Ishikawa (cell line): ENCODE data around the gene PAEP.

Source experiments
- CEBPB ChIP-seq: IDR thresholded peaks from 2 replicates; pipeline ENCODE4 v1.6.1; 2012
- CREB1 ChIP-seq: IDR thresholded peaks from 2 replicates; pipeline ENCODE4 v1.6.1; 2012; ENCODE audit warnings: low read depth
- EGR1 ChIP-seq: IDR thresholded peaks from 2 replicates; pipeline ENCODE4 v1.6.1; 2012
- EP300 ChIP-seq: IDR thresholded peaks from 2 replicates; pipeline ENCODE4 v1.6.1; 2012; ENCODE audit warnings: borderline replicate concordance
- FOXM1 ChIP-seq: IDR thresholded peaks from 2 replicates; pipeline ENCODE4 v1.6.1; 2012; ENCODE audit warnings: low read depth, borderline replicate concordance
- NFIC ChIP-seq: IDR thresholded peaks from 2 replicates; pipeline ENCODE4 v1.6.1; 2012
- RAD21 ChIP-seq: IDR thresholded peaks from 2 replicates; pipeline ENCODE4 v1.6.1; 2012; ENCODE audit warnings: low read depth
- TAF1 ChIP-seq: IDR thresholded peaks from 2 replicates; pipeline ENCODE4 v1.6.1; 2012; ENCODE audit warnings: low read depth, mild to moderate bottlenecking
- TCF12 ChIP-seq: IDR thresholded peaks from 2 replicates; pipeline ENCODE4 v1.6.1; 2012; ENCODE audit warnings: low read depth
- TEAD4 ChIP-seq: IDR thresholded peaks from 2 replicates; pipeline ENCODE4 v1.6.1; 2012
- YY1 ChIP-seq: IDR thresholded peaks from 2 replicates; pipeline ENCODE4 v1.6.1; 2012; ENCODE audit warnings: low read depth
- ZBTB7A ChIP-seq: IDR thresholded peaks from 2 replicates; pipeline ENCODE4 v1.6.1; 2012; ENCODE audit warnings: low read depth
- TF ChIP-seq, protein P1 (sequence below): IDR thresholded peaks from 2 replicates; pipeline ENCODE4 v1.6.1; 2012; ENCODE audit warnings: low read depth, mild to moderate bottlenecking
- TF ChIP-seq, protein P2 (sequence below): IDR thresholded peaks from 2 replicates; pipeline ENCODE4 v1.6.1; 2012
- TF ChIP-seq, protein P3 (sequence below): IDR thresholded peaks from 2 replicates; pipeline ENCODE4 v1.6.1; 2012

PAEP gene

DNA sequence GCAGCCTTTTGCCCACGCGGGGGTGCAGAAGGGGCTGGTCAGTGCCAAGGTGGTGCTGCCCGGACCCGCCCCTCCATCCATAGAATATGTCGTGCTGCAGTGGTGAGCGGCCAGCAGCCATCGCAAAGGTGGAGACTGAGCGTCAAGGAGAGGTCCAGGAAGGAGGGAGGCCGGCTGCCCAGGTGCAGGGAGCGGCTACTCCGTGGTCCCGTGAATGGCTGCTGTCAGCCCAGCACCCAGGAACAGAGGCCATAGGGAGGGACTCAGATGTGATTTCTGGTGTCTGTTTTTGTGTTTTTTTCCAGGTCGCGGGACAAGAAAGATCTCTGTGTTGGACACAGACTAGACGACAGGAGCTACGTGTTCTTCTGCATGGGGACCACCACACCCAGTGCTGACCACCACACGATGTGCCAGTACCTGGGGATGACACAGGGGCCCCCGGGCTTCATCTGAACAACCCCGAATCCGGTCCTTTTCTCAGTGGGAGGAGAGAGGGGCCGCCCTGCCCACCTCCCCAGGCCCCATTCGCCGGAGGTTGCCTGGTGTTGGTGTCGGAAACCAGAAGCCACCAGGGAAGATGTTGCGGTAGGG is 29.0 kb downstream of the PAEP start:
- TF ChIP-seq EP300 (no peak), EGR1 (no peak), TAF1 (no peak), CEBPB (no peak), YY1 (no peak), NFIC (no peak), RAD21 (no peak), TEAD4 (no peak), FOXM1 (no peak), TCF12 (no peak), ZBTB7A (no peak), CREB1 (no peak)
- TF ChIP-seq, protein P1, sequence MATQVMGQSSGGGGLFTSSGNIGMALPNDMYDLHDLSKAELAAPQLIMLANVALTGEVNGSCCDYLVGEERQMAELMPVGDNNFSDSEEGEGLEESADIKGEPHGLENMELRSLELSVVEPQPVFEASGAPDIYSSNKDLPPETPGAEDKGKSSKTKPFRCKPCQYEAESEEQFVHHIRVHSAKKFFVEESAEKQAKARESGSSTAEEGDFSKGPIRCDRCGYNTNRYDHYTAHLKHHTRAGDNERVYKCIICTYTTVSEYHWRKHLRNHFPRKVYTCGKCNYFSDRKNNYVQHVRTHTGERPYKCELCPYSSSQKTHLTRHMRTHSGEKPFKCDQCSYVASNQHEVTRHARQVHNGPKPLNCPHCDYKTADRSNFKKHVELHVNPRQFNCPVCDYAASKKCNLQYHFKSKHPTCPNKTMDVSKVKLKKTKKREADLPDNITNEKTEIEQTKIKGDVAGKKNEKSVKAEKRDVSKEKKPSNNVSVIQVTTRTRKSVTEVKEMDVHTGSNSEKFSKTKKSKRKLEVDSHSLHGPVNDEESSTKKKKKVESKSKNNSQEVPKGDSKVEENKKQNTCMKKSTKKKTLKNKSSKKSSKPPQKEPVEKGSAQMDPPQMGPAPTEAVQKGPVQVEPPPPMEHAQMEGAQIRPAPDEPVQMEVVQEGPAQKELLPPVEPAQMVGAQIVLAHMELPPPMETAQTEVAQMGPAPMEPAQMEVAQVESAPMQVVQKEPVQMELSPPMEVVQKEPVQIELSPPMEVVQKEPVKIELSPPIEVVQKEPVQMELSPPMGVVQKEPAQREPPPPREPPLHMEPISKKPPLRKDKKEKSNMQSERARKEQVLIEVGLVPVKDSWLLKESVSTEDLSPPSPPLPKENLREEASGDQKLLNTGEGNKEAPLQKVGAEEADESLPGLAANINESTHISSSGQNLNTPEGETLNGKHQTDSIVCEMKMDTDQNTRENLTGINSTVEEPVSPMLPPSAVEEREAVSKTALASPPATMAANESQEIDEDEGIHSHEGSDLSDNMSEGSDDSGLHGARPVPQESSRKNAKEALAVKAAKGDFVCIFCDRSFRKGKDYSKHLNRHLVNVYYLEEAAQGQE, result no peak
- TF ChIP-seq, protein P2, sequence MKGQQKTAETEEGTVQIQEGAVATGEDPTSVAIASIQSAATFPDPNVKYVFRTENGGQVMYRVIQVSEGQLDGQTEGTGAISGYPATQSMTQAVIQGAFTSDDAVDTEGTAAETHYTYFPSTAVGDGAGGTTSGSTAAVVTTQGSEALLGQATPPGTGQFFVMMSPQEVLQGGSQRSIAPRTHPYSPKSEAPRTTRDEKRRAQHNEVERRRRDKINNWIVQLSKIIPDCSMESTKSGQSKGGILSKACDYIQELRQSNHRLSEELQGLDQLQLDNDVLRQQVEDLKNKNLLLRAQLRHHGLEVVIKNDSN, result no peak
- TF ChIP-seq, protein P3, sequence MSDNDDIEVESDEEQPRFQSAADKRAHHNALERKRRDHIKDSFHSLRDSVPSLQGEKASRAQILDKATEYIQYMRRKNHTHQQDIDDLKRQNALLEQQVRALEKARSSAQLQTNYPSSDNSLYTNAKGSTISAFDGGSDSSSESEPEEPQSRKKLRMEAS, result no peak

DNA sequence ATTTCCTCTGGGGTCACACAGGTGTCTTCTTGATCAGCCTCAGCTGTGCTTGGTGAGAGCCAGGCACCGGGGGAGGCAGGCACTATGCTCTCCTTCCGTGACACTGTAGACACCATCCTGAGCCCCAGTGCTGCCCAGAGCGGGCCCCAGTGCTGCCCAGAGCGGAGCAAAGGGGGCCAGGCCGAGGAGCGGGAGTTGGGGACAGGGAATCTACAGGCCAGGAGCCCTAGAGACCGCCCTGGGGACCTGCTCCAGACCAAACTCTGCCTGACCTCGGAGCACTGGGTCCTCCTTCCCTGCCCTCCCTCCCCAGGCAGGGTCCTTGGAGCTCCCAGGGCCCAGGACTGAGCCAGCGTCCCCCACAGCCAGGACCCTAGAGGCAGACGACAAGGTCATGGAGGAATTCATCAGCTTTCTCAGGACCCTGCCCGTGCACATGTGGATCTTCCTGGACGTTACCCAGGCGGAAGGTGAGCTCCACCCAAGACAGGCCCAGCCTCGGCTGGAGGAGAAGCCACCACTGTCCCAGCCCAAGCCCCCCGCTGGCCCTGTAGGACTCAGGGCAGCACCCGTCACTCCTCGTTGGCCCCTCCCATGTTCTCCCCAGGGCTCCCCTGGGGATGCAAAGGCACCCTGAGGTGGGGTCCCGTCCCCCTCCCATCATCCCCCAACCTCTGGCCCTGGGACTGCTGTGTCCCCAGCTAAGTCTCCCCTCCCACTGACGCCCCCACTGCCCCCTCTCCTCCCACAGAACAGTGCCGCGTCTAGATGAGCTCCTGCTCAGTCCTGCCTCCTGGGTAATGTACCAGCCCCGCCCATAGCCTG is 30.2 kb downstream of the PAEP start:
- no peak for TF ChIP-seq NFIC
- TF ChIP-seq EP300, result no peak

DNA sequence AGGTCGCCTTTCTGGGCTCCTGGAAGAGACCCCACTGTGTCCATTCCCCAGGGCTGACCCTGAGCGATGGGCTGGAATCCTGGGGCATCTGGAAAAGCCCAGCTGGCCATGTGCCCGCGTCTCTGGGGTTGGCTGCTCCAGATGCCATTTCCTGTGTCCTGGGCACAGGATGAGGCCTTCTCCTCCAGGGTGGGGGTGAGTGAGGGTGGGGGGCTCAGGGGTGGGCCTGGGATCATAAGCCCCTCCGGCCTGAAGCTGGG is 30.7 kb downstream of the PAEP start:
- TF ChIP-seq, protein P2, result no peak
- TF ChIP-seq CEBPB (no peak), YY1 (no peak), FOXM1 (no peak), EGR1 (no peak), TEAD4 (no peak), RAD21 (no peak), CREB1 (no peak), ZBTB7A (no peak), EP300 (no peak), TAF1 (no peak), TCF12 (no peak), NFIC (no peak)
- TF ChIP-seq, protein P3, result no peak
- TF ChIP-seq, protein P1, result no peak

DNA sequence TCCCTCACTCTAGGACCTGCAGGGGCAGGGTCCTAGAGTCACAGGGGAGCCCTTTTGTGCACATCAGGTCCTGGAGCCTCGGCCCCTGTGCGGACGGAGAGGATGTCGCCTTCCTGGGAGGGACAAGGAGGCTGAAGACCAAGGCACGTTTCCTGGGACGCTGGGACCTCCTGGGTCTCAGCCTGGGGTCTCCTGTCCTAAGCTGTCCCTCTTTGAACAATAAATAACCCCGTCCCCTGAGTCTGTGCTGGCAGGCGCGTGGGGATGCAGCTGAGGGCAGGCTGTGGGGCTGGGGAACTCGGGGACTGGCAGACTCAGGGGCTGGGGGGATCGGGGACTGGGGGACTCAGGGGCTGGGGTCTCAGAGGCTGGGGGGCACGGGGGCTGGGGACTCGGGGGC is 31.1 kb downstream of the PAEP start:
- TF ChIP-seq RAD21 (no peak), EP300 (no peak), FOXM1 (no peak), ZBTB7A (no peak), TCF12 (no peak), NFIC (no peak), CEBPB (no peak), TEAD4 (no peak), EGR1 (no peak), YY1 (no peak), TAF1 (no peak), CREB1 (no peak)
- TF ChIP-seq, protein P2, result no peak
- TF ChIP-seq, protein P3, result no peak
- TF ChIP-seq, protein P1, result no peak
